NCI-H2081 treated with DMSO at 0.1 percent for 48 hours (cell line): ENCODE data around the gene TAT.
"Not testable (repeated sequence)": the region's sequence is repeated elsewhere in the genome, so short reads cannot be mapped to it uniquely, and the experiment has no call there.

Source experiments
- DNase-seq: peaks from one replicate; lab custom pipeline; 2025; lab: John Stamatoyannopoulos, UW

Gene TAT

DNA sequence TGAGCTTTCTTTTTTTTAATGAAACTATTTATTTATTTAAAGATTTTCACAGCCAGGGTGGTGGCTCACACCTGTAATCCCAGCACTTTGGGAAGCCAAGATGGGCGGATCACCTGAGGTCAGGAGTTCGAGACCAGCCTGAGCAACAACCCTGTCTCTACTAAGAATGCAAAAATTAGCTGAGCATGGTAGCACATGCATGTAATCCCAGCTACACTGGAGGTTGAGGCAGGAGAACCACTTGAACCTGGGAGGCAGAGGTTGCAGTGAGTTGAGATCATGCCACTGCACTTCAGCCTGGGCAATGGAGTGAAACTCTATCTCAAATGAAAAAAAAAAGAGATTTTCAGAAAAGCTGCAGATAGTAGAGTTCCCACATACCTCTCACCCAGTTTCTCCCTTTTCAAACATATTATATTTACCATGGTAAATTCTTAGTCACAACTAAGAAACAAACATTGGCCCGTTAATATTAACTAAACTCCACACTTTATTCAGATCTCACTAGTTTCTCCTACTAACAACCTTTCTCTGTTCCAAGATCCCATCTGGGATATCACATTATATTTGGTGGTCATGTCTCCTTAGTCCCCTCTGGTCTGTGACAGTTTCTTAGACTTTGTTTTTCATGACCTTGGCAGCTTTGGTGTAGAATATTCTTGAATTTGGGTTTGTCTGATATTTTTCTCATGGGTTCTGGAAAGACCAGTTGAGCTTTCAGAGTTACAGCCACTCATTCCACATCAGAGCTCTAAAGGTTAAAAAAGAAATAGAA lies 7.8 kb upstream of the TAT start:
- no peak for DNase-seq

GRCh38 chr16:71582553-71582848 lies 5.6 kb upstream of the TAT start:
- not testable (repeated sequence) for DNase-seq

- no peak for DNase-seq
Measured at GRCh38 chr16:71574702-71575101, 2.2 kb downstream of the TAT start.

GRCh38 chr16:71573387-71574094 lies 3.4 kb downstream of the TAT start:
- DNase-seq: no peak

DNA sequence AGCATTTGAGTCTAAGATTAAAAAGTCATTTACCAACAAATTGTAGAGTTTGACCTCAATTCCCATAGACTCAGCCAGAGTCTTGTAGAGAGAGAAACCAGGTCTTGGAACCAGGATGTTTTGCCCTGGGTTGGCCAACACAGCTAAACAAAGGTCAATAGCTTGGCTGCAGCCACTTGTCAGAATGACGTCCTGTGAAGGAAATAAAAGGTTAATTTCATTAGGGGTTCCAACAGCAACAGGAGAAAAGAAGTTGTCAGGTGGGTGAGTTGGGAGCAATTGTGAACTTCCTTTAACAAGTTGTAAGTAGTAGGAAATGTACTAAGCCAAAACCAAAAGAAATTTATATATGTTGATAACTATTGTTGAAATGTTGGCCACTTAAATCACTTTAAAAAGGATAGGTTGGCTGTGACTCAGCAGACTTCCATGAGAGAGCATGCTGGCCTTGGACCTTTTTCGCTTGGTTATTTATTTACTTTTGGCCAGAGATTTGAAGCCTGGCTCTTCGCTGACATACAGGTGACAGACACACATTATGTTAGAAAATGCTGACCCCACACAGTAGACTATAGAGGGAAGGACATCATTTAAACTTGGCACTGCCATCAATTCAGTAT lies 4.3 kb downstream of the TAT start:
- no peak for DNase-seq

- no peak for DNase-seq
Measured at GRCh38 chr16:71570144-71570543, 6.7 kb downstream of the TAT start.

DNA sequence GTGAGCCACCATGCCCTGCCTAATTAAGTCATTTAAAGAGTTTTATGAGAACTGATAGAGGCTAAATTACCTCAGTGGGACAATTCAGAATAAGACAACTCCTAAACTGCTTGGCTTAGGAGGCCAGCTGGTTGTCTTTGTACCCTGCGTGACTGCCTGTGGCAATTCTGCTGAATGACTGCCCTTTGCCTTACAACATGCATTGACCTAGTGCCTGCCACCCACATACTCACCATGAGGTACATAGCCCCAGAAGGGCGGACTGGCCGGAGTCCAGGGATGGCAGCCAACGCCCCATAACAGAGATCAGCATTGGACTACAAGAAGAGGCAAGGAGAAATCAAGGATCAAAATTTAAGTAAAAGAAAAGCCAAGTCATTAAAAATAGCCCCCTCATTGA lies 7.3 kb downstream of the TAT start:
- DNase-seq: no peak

- no peak for DNase-seq
Measured at GRCh38 chr16:71568551-71568950, 8.3 kb downstream of the TAT start.

GRCh38 chr16:71567931-71568330 lies 9.0 kb downstream of the TAT start:
- DNase-seq: no peak

DNA sequence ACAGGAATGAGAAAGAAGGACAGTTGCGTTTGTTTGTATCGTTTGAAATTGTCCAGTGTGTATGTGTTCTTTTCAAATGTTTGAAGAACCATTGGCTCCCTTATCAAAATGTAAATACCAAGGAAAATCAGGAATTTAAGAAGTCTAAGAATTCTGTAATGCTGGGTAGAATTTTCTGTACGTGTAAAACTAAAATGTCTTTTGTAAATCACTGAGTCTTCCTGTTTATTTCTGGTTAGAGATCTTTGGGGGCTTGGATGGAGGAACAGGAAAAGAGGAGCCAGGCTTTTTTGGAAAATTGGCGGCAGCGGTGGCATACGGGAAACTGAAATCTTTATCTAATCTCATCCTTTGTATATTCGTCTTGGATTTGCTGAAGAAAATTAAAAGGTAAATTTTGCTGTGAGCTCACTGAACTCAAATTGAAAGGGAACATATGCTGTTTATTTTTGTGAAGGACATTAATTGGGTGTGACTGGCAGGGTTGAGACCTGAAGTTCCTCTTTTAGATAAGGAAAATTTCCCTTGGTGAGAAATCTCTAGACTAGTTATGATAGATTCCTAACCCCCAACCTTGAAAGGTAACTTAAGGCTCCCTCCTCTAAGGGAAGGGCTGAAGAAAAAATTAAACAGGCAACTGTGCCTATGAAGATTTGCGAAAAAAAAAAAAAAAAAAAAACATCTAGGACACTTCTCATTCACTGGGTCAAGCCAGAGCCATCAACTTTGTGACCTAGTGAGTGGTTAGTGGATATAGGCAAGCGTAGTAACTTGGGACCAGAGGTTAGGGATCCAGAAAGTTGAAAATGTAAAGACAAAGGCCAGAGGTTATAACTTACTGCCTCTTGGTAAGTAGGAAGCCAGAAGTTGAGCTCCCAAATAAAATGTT lies 10.8 kb downstream of the TAT start:
- DNase-seq: no peak

DNA sequence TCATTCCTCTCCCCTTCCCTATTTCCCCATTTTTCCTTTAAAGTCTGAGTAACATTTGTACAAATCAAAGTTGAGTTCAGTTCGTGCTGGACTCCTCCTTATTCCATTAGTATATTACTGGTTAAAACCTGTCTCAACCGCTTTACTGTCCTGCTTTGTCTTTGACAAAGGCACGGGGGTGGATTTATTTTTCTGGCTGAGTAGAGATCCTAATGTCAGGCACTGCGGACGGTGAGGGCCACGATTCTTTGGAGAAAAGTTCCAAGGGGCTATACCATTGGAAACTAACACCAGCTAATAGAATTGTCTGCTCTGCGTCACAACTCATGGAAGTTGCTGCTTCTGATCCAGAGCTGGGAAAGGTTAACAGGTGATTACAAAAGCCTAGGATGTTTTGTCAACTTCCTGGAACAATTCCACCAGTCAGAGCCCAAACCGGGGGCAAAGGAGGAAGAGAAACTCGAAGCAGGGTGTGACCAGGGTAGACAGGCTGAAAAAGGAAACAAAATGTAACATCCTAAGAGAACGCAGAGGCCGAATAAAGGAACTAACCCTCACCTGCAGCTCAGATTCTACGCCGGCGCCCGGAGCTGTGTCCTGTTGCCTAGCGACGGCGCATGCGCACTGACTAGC lies 12.4 kb downstream of the TAT start:
- DNase-seq: no peak

- no peak for DNase-seq
Measured at GRCh38 chr16:71562552-71562951, 14.3 kb downstream of the TAT start.

- not testable (repeated sequence) for DNase-seq
Measured at GRCh38 chr16:71561886-71562285, 15.0 kb downstream of the TAT start.

GRCh38 chr16:71559855-71560254 lies 17.0 kb downstream of the TAT start:
- DNase-seq: no peak

- DNase-seq: no peak
Measured at GRCh38 chr16:71557954-71558582, 18.8 kb downstream of the TAT start.

DNA sequence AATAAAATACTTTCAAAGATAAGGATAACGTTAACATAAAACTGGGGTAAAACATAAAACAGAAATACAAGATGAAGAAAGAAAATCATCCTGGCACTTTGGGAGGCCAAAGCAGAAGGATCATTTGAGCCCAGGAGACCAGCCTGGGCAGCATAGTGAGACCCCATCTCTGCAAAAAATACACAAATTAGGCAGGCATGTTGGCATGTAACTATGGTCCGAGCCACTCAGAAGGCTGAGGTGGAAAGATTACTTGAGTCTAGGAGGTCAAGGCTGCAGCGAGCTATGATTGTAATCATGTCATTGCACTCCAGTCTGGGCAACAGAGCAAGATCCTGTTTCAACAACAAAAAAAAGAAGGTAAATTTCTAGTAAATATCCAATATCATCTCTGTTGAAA lies 19.6 kb downstream of the TAT start:
- no peak for DNase-seq

DNA sequence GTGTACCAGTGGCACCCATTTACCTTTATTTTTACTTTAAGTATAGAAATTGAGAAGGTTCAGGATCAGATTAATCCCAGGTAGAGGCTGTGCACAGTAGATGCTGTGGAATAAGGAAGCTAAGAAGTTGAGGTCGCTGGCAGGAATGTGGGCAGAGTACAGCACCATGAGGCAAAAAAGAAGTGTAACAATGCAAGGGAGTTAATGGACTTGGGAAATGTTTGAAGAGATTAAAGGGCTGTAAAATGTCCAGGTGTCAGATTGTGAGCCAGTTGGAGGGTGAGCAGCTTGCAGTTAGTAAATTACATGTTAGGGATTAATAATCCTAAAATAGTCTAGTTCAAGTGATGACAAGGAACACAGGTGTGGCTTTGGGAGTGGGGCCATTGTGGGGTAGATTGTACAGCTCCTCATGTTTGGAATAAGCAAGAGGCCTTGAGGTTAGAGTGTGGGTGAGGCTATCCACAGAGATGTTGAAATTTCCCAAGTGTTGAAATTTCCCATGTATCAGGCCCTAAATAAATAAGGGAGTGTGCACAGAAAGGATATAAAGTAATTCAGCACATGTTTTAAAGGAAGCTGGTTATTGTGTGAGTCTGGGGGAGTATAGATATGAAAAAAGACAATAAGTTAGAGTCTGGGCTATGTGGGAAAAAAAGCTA lies 21.5 kb downstream of the TAT start:
- no peak for DNase-seq

GRCh38 chr16:71552698-71553503 lies 24.0 kb downstream of the TAT start:
- no peak for DNase-seq

GRCh38 chr16:71547168-71547567 lies 29.7 kb downstream of the TAT start:
- no peak for DNase-seq

DNA sequence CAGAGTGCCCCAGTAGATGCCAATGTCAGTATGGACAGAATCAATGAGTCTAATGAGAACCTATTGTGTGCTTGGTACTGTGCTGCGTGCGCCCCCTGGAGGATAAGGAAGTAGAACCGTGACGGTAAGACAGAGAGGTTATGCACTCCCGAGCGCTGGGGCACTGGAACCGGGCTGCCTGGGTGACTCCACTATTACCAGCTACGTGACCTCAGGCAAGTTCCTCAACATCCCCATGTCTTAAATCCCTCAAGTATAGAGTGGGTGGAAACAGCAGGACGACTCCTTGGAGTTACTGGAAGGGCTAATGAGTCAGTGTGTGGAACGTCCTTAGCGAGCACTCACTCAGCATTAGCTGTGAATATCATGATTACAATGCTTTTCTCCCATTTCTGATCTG lies 34.5 kb downstream of the TAT start:
- DNase-seq: no peak
